Gastroesophageal sphincter (tissue), 3 donors: ENCODE data around the gene TMEM61.

Experiments
- CTCF ChIP-seq, 4 experiments: fragments of 200-600 bp in 2 of 4; fragments of 450-650 bp in 2 of 4; sonication (generic) in 1 of 4; IDR thresholded peaks; one replicate each; pipeline ENCODE4 v1.5.1; 2017 to 2019; ENCODE audit warnings: antibody characterized with exemption in 4 of 4, mild to moderate bottlenecking in 2 of 4, moderate library complexity in 2 of 4
- EP300 ChIP-seq: sonication (generic); formaldehyde crosslinking; IDR thresholded peaks from one replicate; pipeline ENCODE4 v1.6.1; 2017; ENCODE audit warnings: antibody characterized with exemption, mild to moderate bottlenecking
- POLR2A ChIP-seq, 2 donors: fragments of 450-650 bp; IDR thresholded peaks; one replicate each; pipeline ENCODE4 v1.6.1; 2017; ENCODE audit warnings: antibody characterized with exemption in 2 of 2, mild to moderate bottlenecking in 2 of 2, moderate library complexity in 1 of 2
- POLR2AphosphoS5 ChIP-seq: sonication (generic); formaldehyde crosslinking; IDR thresholded peaks from one replicate; pipeline ENCODE4 v1.6.1; 2017; ENCODE audit warnings: antibody characterized with exemption

GRCh38 chr1:55040083-55040932 is 59.9 kb downstream of the TMEM61 start:
- no peak for TF ChIP-seq POLR2AphosphoS5
- no peak for TF ChIP-seq CTCF (IDR thresholded peaks at IDR 0.05)
- no peak for TF ChIP-seq POLR2A (IDR thresholded peaks at IDR 0.05)
- no peak for TF ChIP-seq EP300
